ACC112 (cell line): Measurements from ENCODE around the gene SLFNL1.

Source experiments
- H2AFZ ChIP-seq: fragments of 200-600 bp; sonication (generic); one replicate; pipeline ENCODE4 v1.6.0; 2017; ENCODE audit warnings: antibody characterized with exemption, low read length; ENCODE audit not compliant: unreplicated experiment
- H3K27ac ChIP-seq: fragments of 200-600 bp; sonication (generic); 2 replicates; pipeline ENCODE4 v1.5.1; 2014; ENCODE audit warnings: low read depth, mild to moderate bottlenecking, antibody characterized with exemption, low read length, moderate library complexity
- H3K27me3 ChIP-seq: fragments of 200-600 bp; sonication (generic); 2 replicates; pipeline ENCODE4 v1.6.1; 2014; ENCODE audit warnings: mild to moderate bottlenecking, antibody characterized with exemption, low read length, moderate library complexity, mixed read lengths; ENCODE audit not compliant: insufficient read depth
- H3K36me3 ChIP-seq: fragments of 200-600 bp; sonication (generic); 2 replicates; pipeline ENCODE4 v1.6.1; 2016; ENCODE audit warnings: mild to moderate bottlenecking, antibody characterized with exemption, low read length, moderate library complexity, mixed read lengths; ENCODE audit not compliant: insufficient read depth
- H3K4me1 ChIP-seq: fragments of 200-600 bp; sonication (generic); one replicate; pipeline ENCODE4 v1.6.1; 2016; ENCODE audit warnings: low read length, mixed read lengths; ENCODE audit not compliant: insufficient read depth, unreplicated experiment, control insufficient read depth
- H3K4me3 ChIP-seq: fragments of 200-600 bp; sonication (generic); 2 replicates; pipeline ENCODE4 v1.5.1; 2014; ENCODE audit warnings: mild to moderate bottlenecking, low read depth, low read length
- H3K79me2 ChIP-seq: fragments of 200-600 bp; sonication (generic); one replicate; pipeline ENCODE4 v1.6.0; 2016; ENCODE audit warnings: low read length; ENCODE audit not compliant: control insufficient read depth, unreplicated experiment, insufficient read depth

SLFNL1 gene

GRCh38 chr1:41037116-41037903 is 15.8 kb upstream of the SLFNL1 start:
- Histone ChIP-seq H3K27ac (no peak overlapping the region), H3K27me3 (no peaks in the 10 kb centered on the region), H3K4me1 (no peaks in the 10 kb centered on the region), H3K79me2 (no peaks in the 10 kb centered on the region), H2AFZ (no peak overlapping the region), H3K36me3 (peaks cover 18% of the 10 kb centered on the region; the same call in 1 of the 2 replicates), H3K4me3 (no peak overlapping the region)

- Histone ChIP-seq H3K27ac (no peak overlapping the region), H3K79me2 (no peaks in the 10 kb centered on the region), H3K36me3 (peaks cover 16% of the 10 kb centered on the region; the same call in 1 of the 2 replicates), H3K4me1 (no peaks in the 10 kb centered on the region), H3K4me3 (no peak overlapping the region), H3K27me3 (no peaks in the 10 kb centered on the region), H2AFZ (no peak overlapping the region)
Measured at GRCh38 chr1:41033272-41033671, 11.7 kb upstream of the SLFNL1 start.

GRCh38 chr1:41032147-41032546 is 10.6 kb upstream of the SLFNL1 start:
- Histone ChIP-seq H3K36me3 (peaks cover 14% of the 10 kb centered on the region; the same call in 1 of the 2 replicates), H3K4me3 (no peak overlapping the region), H3K4me1 (no peaks in the 10 kb centered on the region), H3K27me3 (no peaks in the 10 kb centered on the region), H3K27ac (no peak overlapping the region), H3K79me2 (no peaks in the 10 kb centered on the region), H2AFZ (no peak overlapping the region)

GRCh38 chr1:41030872-41031616 is 9.5 kb upstream of the SLFNL1 start:
- Histone ChIP-seq H3K79me2 (no peaks in the 10 kb centered on the region), H3K36me3 (peaks cover 11% of the 10 kb centered on the region; the same call in 1 of the 2 replicates), H2AFZ (no peak overlapping the region), H3K27ac (no peak overlapping the region), H3K4me1 (no peaks in the 10 kb centered on the region), H3K27me3 (no peaks in the 10 kb centered on the region), H3K4me3 (no peak overlapping the region)

- Histone ChIP-seq H3K79me2 (no peaks in the 10 kb centered on the region), H3K4me3 (no peak overlapping the region), H3K36me3 (peaks cover 6% of the 10 kb centered on the region; the same call in 1 of the 2 replicates), H2AFZ (no peak overlapping the region), H3K27ac (no peak overlapping the region), H3K4me1 (peaks cover 7% of the 10 kb centered on the region), H3K27me3 (no peaks in the 10 kb centered on the region)
Measured at GRCh38 chr1:41028034-41028642, 6.6 kb upstream of the SLFNL1 start.

- H2AFZ ChIP-seq, result no peak overlapping the region
- H3K4me1 ChIP-seq, result peaks cover 7% of the 10 kb centered on the region
- H3K27ac ChIP-seq, result no peak overlapping the region
- H3K27me3 ChIP-seq, result no peaks in the 10 kb centered on the region
- peaks cover 6% of the 10 kb centered on the region; the same call in 1 of the 2 replicates for H3K36me3 ChIP-seq
- no peaks in the 10 kb centered on the region for H3K79me2 ChIP-seq
- H3K4me3 ChIP-seq, result no peak overlapping the region
Measured at GRCh38 chr1:41025979-41026819, 4.7 kb upstream of the SLFNL1 start.

- Histone ChIP-seq H3K4me3 (no peak overlapping the region), H3K4me1 (peaks cover 7% of the 10 kb centered on the region), H3K79me2 (no peaks in the 10 kb centered on the region), H3K27ac (no peak overlapping the region), H3K27me3 (no peaks in the 10 kb centered on the region), H3K36me3 (no peaks in the 10 kb centered on the region), H2AFZ (no peak overlapping the region)
Measured at GRCh38 chr1:41024953-41025352, 3.4 kb upstream of the SLFNL1 start.

GRCh38 chr1:41023279-41023990 is 1.9 kb upstream of the SLFNL1 start:
- Histone ChIP-seq H3K36me3 (no peaks in the 10 kb centered on the region), H3K4me1 (peaks cover 7% of the 10 kb centered on the region), H3K79me2 (no peaks in the 10 kb centered on the region), H3K27me3 (no peaks in the 10 kb centered on the region), H3K4me3 (no peak overlapping the region), H3K27ac (no peak overlapping the region), H2AFZ (no peak overlapping the region)

- Histone ChIP-seq H3K79me2 (no peaks in the 10 kb centered on the region), H3K36me3 (no peaks in the 10 kb centered on the region), H3K4me1 (peaks cover 7% of the 10 kb centered on the region), H3K27ac (no peak overlapping the region), H2AFZ (no peak overlapping the region), H3K4me3 (no peak overlapping the region), H3K27me3 (no peaks in the 10 kb centered on the region)
Measured at GRCh38 chr1:41022424-41022823, 899 bp upstream of the SLFNL1 start.
